GM12878 (cell line): ENCODE measurements around the gene VSTM2B. TPM values are rescaled to one million over a fixed set of nuclear protein-coding genes. Genes with fewer than 3 reads are reported as not detected.

Experiments used
- ATAC-seq: fragments of 200-7000 bp; cut with Tn5 transposase; 3 replicates; pipeline ENCODE4 v1.9.1; 2020; ENCODE audit warnings: mild to moderate bottlenecking, moderate library complexity
- BruUV-seq: library from RNA; stranded (reverse); fragments of 400-500 nt; replicated peaks from 2 replicates; lab custom pipeline; 2021; lab: Mats Ljungman, UMichigan
- CTCF ChIA-PET: fragments of 300-600 bp; sonication (Branson Sonifier 250); formaldehyde crosslinking; extraction: SDS; loops from one replicate; lab custom pipeline; 2021; ENCODE audit warnings: inconsistent platforms; lab: Yijun Ruan, JAX
- POLR2A ChIA-PET: fragments of 350-600 bp; formaldehyde crosslinking; extraction: SDS; loops from one replicate; lab custom pipeline; 2021; ENCODE audit warnings: inconsistent platforms; lab: Charles Lee
- RAD21 ChIA-PET: fragments of 300-600 bp; sonication (Branson Sonifier 250); formaldehyde crosslinking; loops from one replicate; lab custom pipeline; 2023; ENCODE audit warnings: antibody characterized with exemption; ENCODE audit not compliant: unreplicated experiment; lab: Charles Lee
- SMC1A ChIA-PET: fragments of 300-600 bp; sonication (Branson Sonifier 250); formaldehyde crosslinking; loops from one replicate; lab custom pipeline; 2023; ENCODE audit not compliant: unreplicated experiment, uncharacterized antibody; lab: Charles Lee
- DNase-seq: peaks from one replicate; pipeline ENCODE4 v3.0.0-alpha.2; 2011; ENCODE audit warnings: low read depth, low spot score
- FAIRE-seq: peaks from 3 replicates; lab custom pipeline; 2011; peaks lifted over from hg19 to GRCh38; lab: Jason Lieb, UNC
- H2AFZ ChIP-seq: 2 replicates; pipeline ENCODE4 v1.6.0; 2011; ENCODE audit warnings: low read depth, low read length, control low read depth; ENCODE audit not compliant: control insufficient read depth
- H3K27ac ChIP-seq: 2 replicates; pipeline ENCODE4 v1.5.1; 2011; ENCODE audit warnings: control low read depth; ENCODE audit not compliant: control insufficient read depth, insufficient read depth
- H3K27me3 ChIP-seq, 2 experiments: replicated peaks in 1 of 2; 2 replicates each; pipeline versions ENCODE4 v1.6.0 to v1.6.1; 2011; ENCODE audit warnings: low read length in 1 of 2; ENCODE audit not compliant: control insufficient read depth in 2 of 2, insufficient read depth in 2 of 2
- H3K36me3 ChIP-seq, 2 experiments: 2 replicates each; pipeline ENCODE4 v1.5.1; 2011; ENCODE audit warnings: low read length in 1 of 2; ENCODE audit not compliant: control insufficient read depth in 2 of 2, insufficient read depth in 2 of 2
- H3K4me1 ChIP-seq: 2 replicates; pipeline ENCODE4 v1.6.1; 2011; ENCODE audit warnings: mild to moderate bottlenecking, low read length, moderate library complexity, mixed read lengths; ENCODE audit not compliant: control insufficient read depth, insufficient read depth
- H3K4me2 ChIP-seq: 2 replicates; pipeline ENCODE4 v1.6.0; 2011; ENCODE audit warnings: control low read depth; ENCODE audit not compliant: control insufficient read depth, insufficient read depth
- H3K4me3 ChIP-seq: fragments of 200-600 bp; sonication (generic); 2 replicates; pipeline ENCODE4 v1.5.1; 2016
- H3K79me2 ChIP-seq: 2 replicates; pipeline ENCODE4 v1.6.0; 2011; ENCODE audit warnings: low read length; ENCODE audit not compliant: control insufficient read depth, insufficient read depth
- H3K9ac ChIP-seq: 2 replicates; pipeline ENCODE4 v1.8.0; 2011; ENCODE audit warnings: low read length, control low read depth, mixed read lengths; ENCODE audit not compliant: control insufficient read depth, insufficient read depth
- H3K9me3 ChIP-seq: replicated peaks from 3 replicates; pipeline ENCODE4 v1.5.1; 2011; ENCODE audit warnings: mild to moderate bottlenecking, low read length; ENCODE audit not compliant: control insufficient read depth, insufficient read depth
- H4K20me1 ChIP-seq: 2 replicates; pipeline ENCODE4 v1.6.0; 2011; ENCODE audit not compliant: control insufficient read depth, insufficient read depth
- BCL11A ChIP-seq: IDR thresholded peaks from 2 replicates; pipeline ENCODE4 v1.6.1; 2011; ENCODE audit warnings: low read depth, low read length
- FOXK2 ChIP-seq: fragments of 450-650 bp; IDR thresholded peaks from 2 replicates; pipeline ENCODE4 v1.6.1; 2017; ENCODE audit warnings: mild to moderate bottlenecking, moderate library complexity
- MXI1 ChIP-seq: fragments of 150-350 bp; IDR thresholded peaks from 2 replicates; pipeline ENCODE4 v1.6.1; 2011; ENCODE audit warnings: low read depth, mild to moderate bottlenecking, inconsistent platforms, low read length, improper control_type of control experiment
- NFYB ChIP-seq: IDR thresholded peaks from 2 replicates; pipeline ENCODE4 v1.6.1; 2011; ENCODE audit warnings: low read depth, mild to moderate bottlenecking, low read length, improper control_type of control experiment, moderate library complexity; ENCODE audit not compliant: insufficient read depth
- STAT3 ChIP-seq: IDR thresholded peaks from 2 replicates; pipeline ENCODE4 v1.6.1; 2011; ENCODE audit warnings: low read depth, low read length, improper control_type of control experiment
- WRNIP1 ChIP-seq: IDR thresholded peaks from 2 replicates; pipeline ENCODE4 v1.6.1; 2011; ENCODE audit warnings: low read depth, low read length, improper control_type of control experiment, borderline replicate concordance
- ZNF592 ChIP-seq: fragments of 450-650 bp; IDR thresholded peaks from 2 replicates; pipeline ENCODE4 v1.6.1; 2017; ENCODE audit warnings: mild to moderate bottlenecking, moderate library complexity
- WGBS: methylation state at CpG from one replicate; pipeline ENCODE4 v1.1.6; 2016; ENCODE audit warnings: low lambda C conversion rate; ENCODE audit not compliant: insufficient replicate concordance, insufficient coverage; ENCODE audit errors: missing lambda C conversion rate; 5-methylcytosine and 5-hydroxymethylcytosine counted together
- in situ Hi-C: fragments of 300-500 bp; cut with MboI; formaldehyde crosslinking; loops from 9 replicates; pipeline ENCODE4 v1.14.3; 2018; ENCODE audit warnings: mixed read lengths
- intact Hi-C: fragments of 100-400 bp; cut with micrococcal nuclease; formaldehyde crosslinking; loops from one replicate; pipeline ENCODE4 v1.14.2; 2022; ENCODE audit not compliant: unreplicated experiment
- polyA plus RNA-seq, 11 experiments: library from polyadenylated mRNA; depleted of rRNA in 4 of 11; unstranded in 6 of 11; stranded (reverse) in 5 of 11; fragments of >200 nt; fragmentation: Nextera tagmentation in 4 of 11; fragmentation: Illumina TruSeq in 1 of 11; extraction: Ambion mirVana in 4 of 11; extraction: Trizol in 1 of 11; gene quantifications; 1 replicate in 1 of 11; 2 replicates in 10 of 11; pipeline versions ENCODE4 v1.2.1 to v1.2.3, GENCODE V29; 2011 to 2016; ENCODE audit warnings: inconsistent platforms in 2 of 11, missing spikeins in 2 of 11, low read depth in 1 of 11
- total RNA-seq, 4 experiments: library from RNA; depleted of rRNA in 3 of 4; stranded (reverse); fragments of >200 nt in 3 of 4; fragmentation: Illumina TruSeq in 1 of 4; extraction: Trizol in 1 of 4; gene quantifications; 2 replicates each; pipeline versions ENCODE4 v1.2.1 to v1.2.3, GENCODE V29; 2013 to 2021

Gene VSTM2B
- total and polyA plus RNA-seq, 10 of the 15 experiments (the other 5 are each of a cell fraction or from before 2014, with no cell fraction given): not detected

DNA sequence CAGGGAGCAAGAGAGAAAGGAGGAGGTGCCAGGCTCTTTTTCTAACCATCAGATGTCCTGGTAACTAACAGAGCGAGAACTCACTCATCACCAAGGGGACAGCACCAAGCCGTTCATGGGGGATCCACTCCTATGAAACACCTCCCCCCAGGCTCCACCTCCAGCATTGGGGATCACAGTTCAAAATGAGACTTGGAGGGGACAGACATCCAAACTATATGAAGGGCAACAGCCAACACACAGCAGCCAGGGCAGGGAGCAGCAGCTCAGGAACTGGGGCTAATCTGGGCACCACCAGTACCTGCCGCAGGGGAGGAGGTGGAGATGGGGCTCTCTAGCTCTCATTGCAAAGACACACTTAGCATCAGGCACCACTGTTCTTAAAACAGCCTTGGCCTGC is 34.3 kb upstream of the VSTM2B start:
- Histone ChIP-seq H2AFZ (no peak overlapping the region), H3K9me3 (no peaks in the 10 kb centered on the region), H4K20me1 (no peaks in the 10 kb centered on the region), H3K9ac (no peak overlapping the region), H3K36me3 (no peaks in the 10 kb centered on the region), H3K79me2 (no peaks in the 10 kb centered on the region), H3K4me2 (no peak overlapping the region), H3K27me3 (no peaks in the 10 kb centered on the region), H3K27ac (no peak overlapping the region), H3K4me3 (no peak overlapping the region), H3K4me1 (no peaks in the 10 kb centered on the region)
- intact Hi-C loops: no loop called here
- RAD21 ChIA-PET: no interaction called here
- SMC1A ChIA-PET: no interaction called here
- POLR2A ChIA-PET: no interaction called here
- CTCF ChIA-PET: no interaction called here
- ATAC-seq: no peak
- BruUV-seq: no TSS peak
- in situ Hi-C loops: no loop called here
- 20% methylated on average over 3 of the region's 3 CpGs for WGBS
- FAIRE-seq: no peak
- no peak for DNase-seq
- TF ChIP-seq NFYB (no peak), STAT3 (no peak), BCL11A (no peak), WRNIP1 (no peak), FOXK2 (no peak), MXI1 (no peak), ZNF592 (no peak)
